Fibroblast of the aortic adventitia (primary cell): ENCODE measurements around the gene ELF1. TPM values are rescaled to one million over a fixed set of nuclear protein-coding genes. Genes with fewer than 3 reads are reported as not detected.
"Not testable (repeated sequence)": the region's sequence is repeated elsewhere in the genome, so short reads cannot be mapped to it uniquely, and the experiment has no call there.

Experiments used
- DNase-seq: peaks from one replicate; pipeline ENCODE4 v3.0.0-alpha.2; 2010; ENCODE audit warnings: low read depth
- H3K4me3 ChIP-seq: 2 replicates; pipeline ENCODE4 v1.5.1; 2011; ENCODE audit warnings: low read depth, mild to moderate bottlenecking, control low read depth, low read length, moderate library complexity
- total RNA-seq: library from RNA; depleted of rRNA; stranded (reverse); fragments of >200 nt; gene quantifications from 2 replicates; pipeline ENCODE4 v1.2.3, GENCODE V29; 2012; ENCODE audit warnings: low replicate concordance
- TF ChIP-seq, protein P1 (sequence below): IDR thresholded peaks from 2 replicates; pipeline ENCODE4 v1.5.1; 2011; ENCODE audit warnings: mild to moderate bottlenecking, low read length, control low read depth, inconsistent platforms; ENCODE audit not compliant: insufficient read depth

Gene ELF1
- total RNA-seq, 1 donor: 47.0 TPM

- TF ChIP-seq, protein P1, sequence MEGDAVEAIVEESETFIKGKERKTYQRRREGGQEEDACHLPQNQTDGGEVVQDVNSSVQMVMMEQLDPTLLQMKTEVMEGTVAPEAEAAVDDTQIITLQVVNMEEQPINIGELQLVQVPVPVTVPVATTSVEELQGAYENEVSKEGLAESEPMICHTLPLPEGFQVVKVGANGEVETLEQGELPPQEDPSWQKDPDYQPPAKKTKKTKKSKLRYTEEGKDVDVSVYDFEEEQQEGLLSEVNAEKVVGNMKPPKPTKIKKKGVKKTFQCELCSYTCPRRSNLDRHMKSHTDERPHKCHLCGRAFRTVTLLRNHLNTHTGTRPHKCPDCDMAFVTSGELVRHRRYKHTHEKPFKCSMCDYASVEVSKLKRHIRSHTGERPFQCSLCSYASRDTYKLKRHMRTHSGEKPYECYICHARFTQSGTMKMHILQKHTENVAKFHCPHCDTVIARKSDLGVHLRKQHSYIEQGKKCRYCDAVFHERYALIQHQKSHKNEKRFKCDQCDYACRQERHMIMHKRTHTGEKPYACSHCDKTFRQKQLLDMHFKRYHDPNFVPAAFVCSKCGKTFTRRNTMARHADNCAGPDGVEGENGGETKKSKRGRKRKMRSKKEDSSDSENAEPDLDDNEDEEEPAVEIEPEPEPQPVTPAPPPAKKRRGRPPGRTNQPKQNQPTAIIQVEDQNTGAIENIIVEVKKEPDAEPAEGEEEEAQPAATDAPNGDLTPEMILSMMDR: no peak
- H3K4me3 ChIP-seq: no peak overlapping the region
- no peak for DNase-seq
Measured at GRCh38 chr13:41040584-41041334, 21.6 kb upstream of the ELF1 start.

- TF ChIP-seq, protein P1: no peak
- no peak for DNase-seq
- no peak overlapping the region for H3K4me3 ChIP-seq
Measured at GRCh38 chr13:41039746-41040145, 20.6 kb upstream of the ELF1 start.

GRCh38 chr13:41036557-41036956 is 17.4 kb upstream of the ELF1 start:
- DNase-seq, H3K4me3 ChIP-seq: not testable (repeated sequence)

- no peak for DNase-seq
- TF ChIP-seq, protein P1: no peak
- H3K4me3 ChIP-seq: no peak overlapping the region
Measured at GRCh38 chr13:41034881-41035280, 15.8 kb upstream of the ELF1 start.

DNA sequence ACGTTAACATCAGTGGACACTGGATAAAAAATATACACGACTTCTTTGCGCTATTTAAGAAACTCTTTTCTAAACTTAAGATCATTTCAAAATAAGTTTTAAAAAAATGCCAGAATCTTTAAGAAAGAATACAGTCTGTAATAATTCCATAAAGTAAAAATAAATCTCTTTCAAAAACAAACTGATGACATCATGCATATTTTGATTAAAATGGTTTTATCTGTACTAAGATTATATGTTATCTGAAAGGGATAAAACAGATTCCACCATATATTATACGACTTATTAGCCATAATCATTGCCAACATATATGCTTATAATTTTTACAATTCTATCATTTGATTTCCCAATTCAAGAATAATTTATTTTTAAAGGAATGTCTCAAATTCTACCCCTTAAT is 15.3 kb upstream of the ELF1 start:
- TF ChIP-seq, protein P1: no peak
- no peak overlapping the region for H3K4me3 ChIP-seq
- no peak for DNase-seq

DNA sequence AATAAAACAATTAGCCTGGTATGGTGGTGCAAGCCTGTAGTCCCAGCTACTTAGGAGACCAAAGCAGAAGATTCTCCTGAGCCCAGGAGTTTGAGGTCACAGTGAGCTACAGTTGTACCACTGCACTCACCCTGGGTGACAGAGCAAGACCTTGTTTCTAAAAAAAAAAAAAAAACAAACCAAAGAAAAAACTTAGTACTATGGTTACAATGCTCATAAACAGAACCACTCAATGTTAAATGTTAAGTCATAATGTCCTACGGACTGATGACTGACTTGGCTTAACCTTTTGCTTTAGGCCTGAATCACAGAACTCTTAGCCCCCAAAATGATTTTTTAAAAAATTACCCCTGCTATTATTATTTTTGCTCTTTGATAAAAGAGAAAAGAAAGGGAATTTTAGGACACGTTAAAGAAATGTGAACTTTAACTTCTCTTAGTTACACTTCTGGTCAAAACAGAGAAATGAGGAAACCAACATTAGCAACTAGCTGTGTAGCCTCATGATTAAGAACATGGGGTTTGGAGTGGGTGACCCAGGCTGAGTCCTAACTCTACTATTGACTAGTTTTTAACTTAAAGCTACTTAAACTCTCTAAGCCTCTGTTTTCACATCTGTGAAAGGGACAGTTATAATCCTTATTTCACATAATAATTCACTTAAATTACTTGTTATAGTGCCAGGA is 13.7 kb upstream of the ELF1 start:
- no peak for DNase-seq
- TF ChIP-seq, protein P1: no peak

GRCh38 chr13:41029629-41030028 is 10.5 kb upstream of the ELF1 start:
- TF ChIP-seq, protein P1: no peak
- no peak overlapping the region for H3K4me3 ChIP-seq
- DNase-seq: no peak

More for the DNA sequence above, 13.7 kb upstream of the ELF1 start:
- no peak overlapping the region for H3K4me3 ChIP-seq
